ELR (cell line): ENCODE results near the gene NPAS3.

ENCODE experiments used
- DNase-seq: peaks from one replicate; pipeline ENCODE4 v3.0.0-alpha.2; 2015; ENCODE audit warnings: low read depth

Gene NPAS3

GRCh38 chr14:33516898-33517436 is 578.3 kb downstream of the NPAS3 start:
- no peak for DNase-seq

GRCh38 chr14:33521192-33521591 is 582.5 kb downstream of the NPAS3 start:
- DNase-seq: no peak

- no peak for DNase-seq
Measured at GRCh38 chr14:33524244-33524643, 585.6 kb downstream of the NPAS3 start.

- DNase-seq: no peak
Measured at GRCh38 chr14:33525626-33526025, 586.9 kb downstream of the NPAS3 start.

- no peak for DNase-seq
Measured at GRCh38 chr14:33527023-33527634, 588.5 kb downstream of the NPAS3 start.

GRCh38 chr14:33528655-33529054 is 590.0 kb downstream of the NPAS3 start:
- no peak for DNase-seq

GRCh38 chr14:33529787-33530757 is 591.4 kb downstream of the NPAS3 start:
- DNase-seq: no peak

- no peak for DNase-seq
Measured at GRCh38 chr14:33532553-33532952, 593.9 kb downstream of the NPAS3 start.

GRCh38 chr14:33534104-33534503 is 595.4 kb downstream of the NPAS3 start:
- no peak for DNase-seq

GRCh38 chr14:33534632-33535031 is 596.0 kb downstream of the NPAS3 start:
- DNase-seq: peak; percentile 44

- no peak for DNase-seq
Measured at GRCh38 chr14:33539918-33540357, 601.3 kb downstream of the NPAS3 start.

GRCh38 chr14:33541171-33541570 is 602.5 kb downstream of the NPAS3 start:
- DNase-seq: no peak

GRCh38 chr14:33542338-33543287 is 603.9 kb downstream of the NPAS3 start:
- no peak for DNase-seq

- DNase-seq: no peak
Measured at GRCh38 chr14:33545696-33546095, 607.0 kb downstream of the NPAS3 start.

- DNase-seq: no peak
Measured at GRCh38 chr14:33548606-33549005, 609.9 kb downstream of the NPAS3 start.

- DNase-seq: no peak
Measured at GRCh38 chr14:33551963-33552362, 613.3 kb downstream of the NPAS3 start.

GRCh38 chr14:33553706-33554278 is 615.1 kb downstream of the NPAS3 start:
- DNase-seq: no peak

- DNase-seq: no peak
Measured at GRCh38 chr14:33554988-33555387, 616.3 kb downstream of the NPAS3 start.

GRCh38 chr14:33555710-33556350 is 617.2 kb downstream of the NPAS3 start:
- no peak for DNase-seq

GRCh38 chr14:33556382-33557121 is 617.9 kb downstream of the NPAS3 start:
- peak; percentile 36 for DNase-seq
